Left lung (tissue), 10 donors: ENCODE data around the gene ERICH6B. TPM values are rescaled to one million over a fixed set of nuclear protein-coding genes. Genes with fewer than 3 reads are reported as not detected.

Experiments
- ATAC-seq: fragments of 200-7000 bp; cut with Tn5 transposase; one replicate; pipeline ENCODE4 v1.9.1; 2020; ENCODE audit warnings: moderate library complexity
- DNase-seq, 4 donors: peaks; one replicate each; pipeline ENCODE4 v3.0.0-alpha.2; 2013 to 2020
- H3K27ac ChIP-seq, 2 donors: fragments of 200-600 bp; sonication (generic) in 1 of 2; one replicate each; pipeline versions ENCODE4 v1.5.0 to v1.8.0; 2020 to 2021
- H3K27me3 ChIP-seq, 2 donors: fragments of 200-600 bp; sonication (generic) in 1 of 2; one replicate each; pipeline versions ENCODE4 v1.5.0 to v1.8.0; 2020 to 2021
- H3K36me3 ChIP-seq, 2 donors: fragments of 200-600 bp; sonication (generic) in 1 of 2; one replicate each; pipeline versions ENCODE4 v1.5.0 to v1.8.0; 2020 to 2021
- H3K4me1 ChIP-seq, 2 donors: fragments of 200-600 bp; one replicate each; pipeline ENCODE4 v1.8.0; 2021
- H3K4me3 ChIP-seq, 2 donors: fragments of 200-600 bp; sonication (generic) in 1 of 2; one replicate each; pipeline versions ENCODE4 v1.5.0 to v1.8.0; 2020 to 2021; ENCODE audit warnings: mild to moderate bottlenecking in 1 of 2
- H3K9me3 ChIP-seq, 2 donors: fragments of 200-600 bp; sonication (generic) in 1 of 2; one replicate each; pipeline versions ENCODE4 v1.5.0 to v1.8.0; 2020 to 2021
- intact Hi-C, 2 donors: fragments of 100-400 bp; cut with DNase I; formaldehyde crosslinking; loops; one replicate each; pipeline versions ENCODE4 v1.11.2 to v1.14.2; 2022
- polyA plus RNA-seq, 6 donors: library from polyadenylated mRNA; unstranded; fragments of 120-200 nt; gene quantifications; one replicate each; pipeline ENCODE4 v1.2.1, GENCODE V29; 2013; ENCODE audit not compliant: insufficient read length in 6 of 6
- total RNA-seq, 2 donors: library from RNA; stranded (reverse); fragmentation: NEBNext Ultra II Directional; extraction: Animal tissue kit (Norgen Biotek cat#: 25700); gene quantifications; one replicate each; pipeline ENCODE4 v1.2.1, GENCODE V29; 2021
- TF ChIP-seq, protein P1 (sequence below), 2 donors: fragments of 200-600 bp; sonication (generic) in 1 of 2; IDR thresholded peaks; one replicate each; pipeline versions ENCODE4 v1.5.0 to v1.8.0; 2021; ENCODE audit warnings: antibody characterized with exemption in 2 of 2
- donor health status: DM: no; HTN: yes; CAD: no.
- donor health status: DM: no; HTN: no; CAD: no.

The ERICH6B gene
- total and polyA plus RNA-seq, 8 donors = 1.5 to 4.1 (median 3.1) TPM; not detected in 2

DNA sequence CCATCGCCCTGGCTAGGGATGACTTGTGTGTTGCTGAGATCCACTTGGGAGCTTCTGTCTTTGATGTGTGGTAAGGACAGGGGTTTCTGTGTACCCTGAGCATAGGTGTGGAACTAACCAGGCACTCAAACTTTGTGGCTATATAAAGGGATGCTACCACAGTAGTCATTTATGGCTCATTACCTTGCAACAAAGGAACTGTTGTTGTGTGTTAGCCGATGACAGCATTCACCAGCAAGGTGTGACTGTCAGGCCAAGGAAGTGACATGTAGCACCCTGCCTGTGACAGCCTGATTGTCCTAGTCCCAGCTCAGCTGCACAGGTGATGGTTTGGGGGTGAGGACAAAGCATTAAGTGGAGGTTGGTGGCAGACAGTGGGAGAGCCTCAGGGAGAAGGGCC lies 77.2 kb downstream of the ERICH6B start:
- TF ChIP-seq, protein P1, sequence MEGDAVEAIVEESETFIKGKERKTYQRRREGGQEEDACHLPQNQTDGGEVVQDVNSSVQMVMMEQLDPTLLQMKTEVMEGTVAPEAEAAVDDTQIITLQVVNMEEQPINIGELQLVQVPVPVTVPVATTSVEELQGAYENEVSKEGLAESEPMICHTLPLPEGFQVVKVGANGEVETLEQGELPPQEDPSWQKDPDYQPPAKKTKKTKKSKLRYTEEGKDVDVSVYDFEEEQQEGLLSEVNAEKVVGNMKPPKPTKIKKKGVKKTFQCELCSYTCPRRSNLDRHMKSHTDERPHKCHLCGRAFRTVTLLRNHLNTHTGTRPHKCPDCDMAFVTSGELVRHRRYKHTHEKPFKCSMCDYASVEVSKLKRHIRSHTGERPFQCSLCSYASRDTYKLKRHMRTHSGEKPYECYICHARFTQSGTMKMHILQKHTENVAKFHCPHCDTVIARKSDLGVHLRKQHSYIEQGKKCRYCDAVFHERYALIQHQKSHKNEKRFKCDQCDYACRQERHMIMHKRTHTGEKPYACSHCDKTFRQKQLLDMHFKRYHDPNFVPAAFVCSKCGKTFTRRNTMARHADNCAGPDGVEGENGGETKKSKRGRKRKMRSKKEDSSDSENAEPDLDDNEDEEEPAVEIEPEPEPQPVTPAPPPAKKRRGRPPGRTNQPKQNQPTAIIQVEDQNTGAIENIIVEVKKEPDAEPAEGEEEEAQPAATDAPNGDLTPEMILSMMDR (IDR thresholded peaks at IDR 0.05) = no peak

GRCh38 chr13:45537516-45537915 lies 78.0 kb downstream of the ERICH6B start:
- peaks cover 0 to 38% of the 10 kb centered on the region in 2 donors for H3K36me3 ChIP-seq
- TF ChIP-seq, protein P1 (IDR thresholded peaks at IDR 0.05) = no peak
- DNase-seq (no peak), ATAC-seq (no peak)
- intact Hi-C loops = no loop called here
- H3K4me1 ChIP-seq = no peaks in the 10 kb centered on the region
- H3K27ac ChIP-seq = no peak overlapping the region
- H3K9me3 ChIP-seq = no peaks in the 10 kb centered on the region
- no peak overlapping the region for H3K4me3 ChIP-seq
- no peaks in the 10 kb centered on the region for H3K27me3 ChIP-seq

More for the DNA sequence above, 77.2 kb downstream of the ERICH6B start:
- Histone ChIP-seq H3K27me3 (no peaks in the 10 kb centered on the region), H3K4me3 (no peak overlapping the region), H3K9me3 (no peaks in the 10 kb centered on the region), H3K4me1 (no peaks in the 10 kb centered on the region), H3K27ac (no peak overlapping the region), H3K36me3 (peaks cover 0 to 29% of the 10 kb centered on the region in 2 donors)
- intact Hi-C loops = no loop called here
- DNase-seq (peak in 1 of 4 donors; percentile 6), ATAC-seq (no peak)

DNA sequence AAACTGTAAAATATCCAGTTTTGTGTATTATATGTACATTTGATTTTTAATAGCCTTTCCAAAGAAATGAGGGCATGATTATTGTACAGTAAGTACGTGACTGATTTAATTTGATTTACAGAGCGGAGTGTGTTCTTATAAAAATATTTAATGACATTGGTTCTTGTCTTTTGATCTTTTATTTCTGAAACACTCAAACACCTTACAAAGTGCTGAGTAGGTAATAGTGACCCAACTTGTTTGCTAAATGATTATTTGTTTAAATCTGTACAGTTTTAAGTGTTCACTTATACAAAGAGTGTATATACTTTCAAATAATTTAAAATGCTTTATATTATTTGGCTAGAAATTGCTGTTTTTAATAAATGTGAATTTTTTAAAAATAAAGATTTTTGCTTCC lies 79.3 kb downstream of the ERICH6B start:
- DNase-seq (no peak), ATAC-seq (no peak)
- Histone ChIP-seq H3K36me3 (peaks cover 0 to 51% of the 10 kb centered on the region in 2 donors), H3K4me3 (no peak overlapping the region), H3K27ac (no peak overlapping the region), H3K9me3 (no peaks in the 10 kb centered on the region), H3K27me3 (no peaks in the 10 kb centered on the region), H3K4me1 (no peaks in the 10 kb centered on the region)
- TF ChIP-seq, protein P1 (IDR thresholded peaks at IDR 0.05) = no peak
- intact Hi-C loops = no loop called here

- intact Hi-C loops = no loop called here
- Histone ChIP-seq H3K4me1 (no peaks in the 10 kb centered on the region), H3K9me3 (no peaks in the 10 kb centered on the region), H3K4me3 (no peak overlapping the region), H3K27me3 (no peaks in the 10 kb centered on the region), H3K36me3 (peaks cover 0 to 67% of the 10 kb centered on the region in 2 donors), H3K27ac (no peak overlapping the region)
- DNase-seq = no peak
- TF ChIP-seq, protein P1 (IDR thresholded peaks at IDR 0.05) = no peak
- ATAC-seq = no peak
Observed at GRCh38 chr13:45534604-45535003, 80.9 kb downstream of the ERICH6B start.

- H3K36me3 ChIP-seq = peaks cover 0 to 94% of the 10 kb centered on the region in 2 donors
- intact Hi-C loops = no loop called here
Observed at GRCh38 chr13:45529758-45530157, 85.8 kb downstream of the ERICH6B start.

More at GRCh38 chr13:45529758-45530157, 85.8 kb downstream of the ERICH6B start:
- DNase-seq (no peak), ATAC-seq (no peak)
- no peaks in the 10 kb centered on the region for H3K27me3 ChIP-seq
- H3K4me1 ChIP-seq = peaks cover 0 to 6% of the 10 kb centered on the region in 2 donors
- TF ChIP-seq, protein P1 (IDR thresholded peaks at IDR 0.05) = no peak
- no peak overlapping the region for H3K4me3 ChIP-seq
- no peak overlapping the region for H3K27ac ChIP-seq
- no peaks in the 10 kb centered on the region for H3K9me3 ChIP-seq
